Heart right ventricle (tissue), 16 donors: Measurements from ENCODE around the gene BMPR1A. TPM values are rescaled to one million over a fixed set of nuclear protein-coding genes. Genes with fewer than 3 reads are reported as not detected.

Experiments used
- ATAC-seq, 8 donors: fragments of 200-7000 bp; cut with Tn5 transposase; one replicate each; pipeline ENCODE4 v1.9.1; 2020; ENCODE audit warnings: mild to moderate bottlenecking in 8 of 8, moderate library complexity in 8 of 8, moderate number of reproducible peaks in 1 of 8
- DNase-seq, 2 donors: peaks; one replicate each; pipeline ENCODE4 v3.0.0-alpha.2; 2020
- H3K27ac ChIP-seq, 10 donors: fragments of 200-600 bp; sonication (generic) in 2 of 10; one replicate each; pipeline versions ENCODE4 v1.5.0 to v1.8.0; 2020 to 2022; ENCODE audit warnings: mild to moderate bottlenecking in 3 of 10
- H3K27me3 ChIP-seq, 7 donors: fragments of 200-600 bp; one replicate each; pipeline ENCODE4 v1.8.0; 2021 to 2022; ENCODE audit warnings: mild to moderate bottlenecking in 2 of 7
- H3K36me3 ChIP-seq, 9 donors: fragments of 200-600 bp; sonication (generic) in 1 of 9; one replicate each; pipeline versions ENCODE4 v1.5.0 to v1.8.0; 2020 to 2022; ENCODE audit warnings: mild to moderate bottlenecking in 2 of 9
- H3K4me1 ChIP-seq, 9 donors: fragments of 200-600 bp; sonication (generic) in 1 of 9; one replicate each; pipeline versions ENCODE4 v1.5.0 to v1.8.0; 2020 to 2022; ENCODE audit warnings: mild to moderate bottlenecking in 4 of 9
- H3K4me3 ChIP-seq, 10 donors: fragments of 200-600 bp; sonication (generic) in 2 of 10; one replicate each; pipeline versions ENCODE4 v1.5.0 to v1.8.0; 2020 to 2022; ENCODE audit warnings: mild to moderate bottlenecking in 7 of 10, moderate library complexity in 2 of 10
- H3K9me3 ChIP-seq, 11 donors: fragments of 200-600 bp in 10 of 11; sonication (generic) in 2 of 11; one replicate each; pipeline versions ENCODE4 v1.5.0 to v1.8.0; 2013 to 2022; ENCODE audit warnings: mild to moderate bottlenecking in 2 of 11, control low read depth in 1 of 11, moderate library complexity in 1 of 11
- CTCF ChIP-seq, 9 donors: fragments of 200-600 bp; sonication (generic) in 2 of 9; IDR thresholded peaks; one replicate each; pipeline versions ENCODE4 v1.5.0 to v1.8.0; 2021 to 2022; ENCODE audit warnings: antibody characterized with exemption in 9 of 9, mild to moderate bottlenecking in 5 of 9, moderate library complexity in 1 of 9
- WGBS, 2 donors: extraction: QIAGEN DNeasy Blood & Tissue Kit; methylation state at CpG; one replicate each; pipeline ENCODE4 v1.1.7; 2013; ENCODE audit warnings: inconsistent platforms in 1 of 2; 5-methylcytosine and 5-hydroxymethylcytosine counted together
- intact Hi-C, 10 donors: fragments of 100-400 bp; cut with DNase I; formaldehyde crosslinking; loops; one replicate each; pipeline versions ENCODE4 v1.11.1 to v1.14.2; 2022
- polyA plus RNA-seq, 2 donors: library from polyadenylated mRNA; stranded (reverse); fragments of 200-250 nt; gene quantifications; one replicate each; pipeline ENCODE4 v1.2.3, GENCODE V29; 2013
- total RNA-seq, 10 donors: library from RNA; stranded (reverse); fragmentation: NEBNext Ultra II Directional in 3 of 10; extraction: Animal tissue kit (Norgen Biotek cat#: 25700) in 3 of 10; gene quantifications; one replicate each; pipeline versions ENCODE4 v1.2.1 to v1.2.4, GENCODE V29; 2021 to 2023
- donor health status: Arrhythmogenic right ventricular cardiomyopathy.
- donor health status: ischemic (EF 13 %, LVEDD 7.1; RV severe dilation, severe dysfunction).
- donor health status: healthy with polysubstance abuse.
- donor health status: DM: no; HTN: yes; CAD: no.
- donor health status: DM: no; HTN: no; CAD: no.
- donor health status: ischemic (EF 25% LVEDD 6.9; RV normal size, moderate dysfunction).
- donor health status: ischemic (EF 25% LVEDD 5.7; RV mildly dilated, moderate dysfunction).
- donor health status: healthy.
- donor health status: DM: yes; HTN: yes; CAD: no.
- donor health status: Ischemic cardiomyopathy.
- donor health status: ischemic (EF 35%, LVEDD 5.7; RV mildly dilated, moderate dysfunction).
- donor health status: nonischemic (EF 11% LVEDD 7.7; RV severe dilation, severe dysfunction).
- donor health status: DM: yes; HTN: yes; CAD: no.
- donor health status: PGD.
- donor health status: ischemic (EF 29% LVEDD 5.4; RV normal size, mild dysfunction).
- donor health status: nonischemic (EF 23%, LVEDD 6.1; RV moderate dilation, normal function).

The BMPR1A gene
- total and polyA plus RNA-seq, 12 donors: 6.7 to 69.0 (median 45.6) TPM

- Histone ChIP-seq H3K4me1 (peaks cover 0 to 67% (median 35%) of the 10 kb centered on the region in 9 donors), H3K27ac (peak overlapping the region in 1 of 10 donors; percentile 33), H3K9me3 (peaks cover 0 to 4% (median 0%) of the 10 kb centered on the region in 11 donors), H3K36me3 (no peaks in the 10 kb centered on the region), H3K27me3 (peaks cover 0 to 16% (median 8%) of the 10 kb centered on the region in 7 donors), H3K4me3 (no peak overlapping the region)
- no peak for TF ChIP-seq CTCF (IDR thresholded peaks at IDR 0.05)
- intact Hi-C loops: no loop called here
- peak in 3 of 8 donors; percentile 24 to 33 (median 32) for ATAC-seq
- no peak for DNase-seq
- WGBS, 2 donors: 37 to 40% methylated on average over 6 of the region's 6 CpGs
These were observed 18.8 kb downstream of the BMPR1A start for GRCh38 chr10:86775056-86775869.

- H3K27ac ChIP-seq: peak overlapping the region in 1 of 10 donors; percentile 33
- no peak overlapping the region for H3K4me3 ChIP-seq
- no peak for TF ChIP-seq CTCF (IDR thresholded peaks at IDR 0.05)
- no peak for ATAC-seq
- peaks cover 0 to 62% (median 30%) of the 10 kb centered on the region in 9 donors for H3K4me1 ChIP-seq
- DNase-seq: no peak
- peaks cover 0 to 16% (median 8%) of the 10 kb centered on the region in 7 donors for H3K27me3 ChIP-seq
- WGBS, 2 donors: 63 to 70% methylated on average over 3 of the region's 3 CpGs
- H3K9me3 ChIP-seq: peaks cover 0 to 8% (median 0%) of the 10 kb centered on the region in 11 donors
- intact Hi-C loops: no loop called here
- no peaks in the 10 kb centered on the region for H3K36me3 ChIP-seq
These were observed 19.4 kb downstream of the BMPR1A start for GRCh38 chr10:86775870-86776180.

GRCh38 chr10:86779220-86780017 is 23.0 kb downstream of the BMPR1A start:
- no peak for DNase-seq
- Histone ChIP-seq H3K36me3 (no peaks in the 10 kb centered on the region), H3K9me3 (peaks cover 0 to 8% (median 0%) of the 10 kb centered on the region in 11 donors), H3K4me3 (no peak overlapping the region), H3K27ac (peak overlapping the region in 1 of 10 donors; percentile 45), H3K4me1 (peaks cover 0 to 55% (median 31%) of the 10 kb centered on the region in 9 donors), H3K27me3 (peaks cover 0 to 10% (median 0%) of the 10 kb centered on the region in 7 donors)
- no peak for ATAC-seq
- 65 to 71% methylated on average over 5 of the region's 5 CpGs for WGBS, 2 donors
- intact Hi-C loops: no loop called here
- no peak for TF ChIP-seq CTCF (IDR thresholded peaks at IDR 0.05)

- no peak for TF ChIP-seq CTCF (IDR thresholded peaks at IDR 0.05)
- 60 to 76% methylated on average over 1 of the region's 1 CpG for WGBS, 2 donors
These were observed 26.4 kb downstream of the BMPR1A start for GRCh38 chr10:86782701-86783418.

More at GRCh38 chr10:86782701-86783418, 26.4 kb downstream of the BMPR1A start:
- peak overlapping the region in 4 of 10 donors; percentile 26 to 60 (median 43) for H3K27ac ChIP-seq
- peaks cover 0 to 15% (median 0%) of the 10 kb centered on the region in 7 donors for H3K27me3 ChIP-seq
- intact Hi-C loops: no loop called here
- no peak overlapping the region for H3K4me3 ChIP-seq
- peaks cover 0 to 55% (median 39%) of the 10 kb centered on the region in 9 donors for H3K4me1 ChIP-seq
- ATAC-seq (peak in 4 of 8 donors; percentile 55 to 78 (median 59)), DNase-seq (no peak)
- peaks cover 0 to 9% (median 0%) of the 10 kb centered on the region in 11 donors for H3K9me3 ChIP-seq
- H3K36me3 ChIP-seq: no peaks in the 10 kb centered on the region
